ENCODE results near the gene PRPS1L1.
A peak's percentile ranks its signal among the peaks of the same experiment; 100 is the strongest.

PRPS1L1 gene

GRCh38 chr7:18027628-18028027 lies at the start of gene PRPS1L1:
TSS of gene PRPS1L1 (minus strand) at chr7:18027846.
- DNase-seq (ENCODE audit: low read depth) = no peak
- no peak within 1 kb of the TSS for H3K4me3 ChIP-seq (ENCODE audit: low read depth, low read length)
- no peak for TF ChIP-seq CTCF (IDR thresholded peaks at IDR 0.05; ENCODE audit: control insufficient read depth, extremely low read depth, insufficient read depth)

GRCh38 chr7:18076461-18076860 lies 48.8 kb upstream of the PRPS1L1 start:
- H3K4me3 ChIP-seq (ENCODE audit: low read depth, low read length) = no peak overlapping the region
- TF ChIP-seq CTCF (IDR thresholded peaks at IDR 0.05; ENCODE audit: control insufficient read depth, extremely low read depth, insufficient read depth) = no peak
- no peak for DNase-seq (ENCODE audit: low read depth)

GRCh38 chr7:18068745-18069144 lies 41.1 kb upstream of the PRPS1L1 start:
- TF ChIP-seq CTCF (IDR thresholded peaks at IDR 0.05; ENCODE audit: control insufficient read depth, extremely low read depth, insufficient read depth) = no peak
- no peak overlapping the region for H3K4me3 ChIP-seq (ENCODE audit: low read depth, low read length)
- DNase-seq (ENCODE audit: low read depth) = no peak

GRCh38 chr7:18064242-18064838 lies 36.7 kb upstream of the PRPS1L1 start:
- peak; percentile 67 for TF ChIP-seq CTCF (IDR thresholded peaks at IDR 0.05; ENCODE audit: control insufficient read depth, extremely low read depth, insufficient read depth)
- no peak overlapping the region for H3K4me3 ChIP-seq (ENCODE audit: low read depth, low read length)
- no peak for DNase-seq (ENCODE audit: low read depth)

GRCh38 chr7:18063149-18063901 lies 35.7 kb upstream of the PRPS1L1 start:
- no peak for TF ChIP-seq CTCF (IDR thresholded peaks at IDR 0.05; ENCODE audit: control insufficient read depth, extremely low read depth, insufficient read depth)
- no peak for DNase-seq (ENCODE audit: low read depth)
- no peak overlapping the region for H3K4me3 ChIP-seq (ENCODE audit: low read depth, low read length)

GRCh38 chr7:18059171-18059570 lies 31.5 kb upstream of the PRPS1L1 start:
- DNase-seq (ENCODE audit: low read depth) = no peak
- H3K4me3 ChIP-seq (ENCODE audit: low read depth, low read length) = no peak overlapping the region
- no peak for TF ChIP-seq CTCF (IDR thresholded peaks at IDR 0.05; ENCODE audit: control insufficient read depth, extremely low read depth, insufficient read depth)
